Caki2 (cell line): ENCODE data around the gene SRR. TPM values are rescaled to one million over a fixed set of nuclear protein-coding genes. Genes with fewer than 3 reads are reported as not detected.
A peak's percentile ranks its signal among the peaks of the same experiment; 100 is the strongest.
"Not testable (repeated sequence)": the region's sequence is repeated elsewhere in the genome, so short reads cannot be mapped to it uniquely, and the experiment has no call there.

Experiments used
- DNase-seq: peaks from one replicate; pipeline ENCODE4 v3.0.0-alpha.2; 2015; ENCODE audit warnings: low read depth
- in situ Hi-C: cut with HindIII; loops from 2 replicates; pipeline ENCODE4 v1.10.0; 2016; ENCODE audit warnings: low sequenced_read_pairs, low pct_unique_long_range_greater_than_20kb, mixed read lengths
- total RNA-seq: library from RNA; depleted of rRNA; stranded (reverse); fragments of >200 nt; shearing (Covaris generic); gene quantifications from 2 replicates; pipeline ENCODE4 v1.2.3, GENCODE V29; 2014; ENCODE audit warnings: low replicate concordance

SRR gene
- total RNA-seq, 1 experiment from 2014 or later = 28.3 TPM

- DNase-seq = peak; percentile 59
- in situ Hi-C loops = no loop called here
Observed at GRCh38 chr17:2282297-2282873, 21.4 kb upstream of the SRR start.

- in situ Hi-C loops = no loop called here
- no peak for DNase-seq
Observed at GRCh38 chr17:2283302-2283701, 20.4 kb upstream of the SRR start.

GRCh38 chr17:2289878-2290478, 13.8 kb upstream of the SRR start:
- no peak for DNase-seq
- in situ Hi-C loops = no loop called here

- no peak for DNase-seq
- in situ Hi-C loops = no loop called here
Observed at GRCh38 chr17:2292100-2292499, 11.7 kb upstream of the SRR start.

GRCh38 chr17:2295575-2295974, 8.2 kb upstream of the SRR start:
- peak; percentile 41 for DNase-seq
- in situ Hi-C loops = no loop called here

GRCh38 chr17:2297023-2297422, 6.7 kb upstream of the SRR start:
- DNase-seq = no peak
- in situ Hi-C loops = no loop called here

GRCh38 chr17:2299136-2299535, 4.6 kb upstream of the SRR start:
- DNase-seq = no peak
- in situ Hi-C loops = no loop called here

GRCh38 chr17:2299756-2300155, 4.0 kb upstream of the SRR start:
- in situ Hi-C loops = no loop called here
- DNase-seq = no peak

GRCh38 chr17:2302778-2303203, 959 bp upstream of the SRR start:
- DNase-seq = no peak
- in situ Hi-C loops = no loop called here

- no peak for DNase-seq
- in situ Hi-C loops = no loop called here
Observed at GRCh38 chr17:2304931-2305330, 1.2 kb downstream of the SRR start.

GRCh38 chr17:2309338-2310154, 5.8 kb downstream of the SRR start:
- no peak for DNase-seq
- in situ Hi-C loops = no loop called here

GRCh38 chr17:2312736-2313135, 9.0 kb downstream of the SRR start:
- in situ Hi-C loops = no loop called here

GRCh38 chr17:2316916-2317205, 13.1 kb downstream of the SRR start:
- in situ Hi-C loops, DNase-seq: not testable (repeated sequence)

More at GRCh38 chr17:2312736-2313135, 9.0 kb downstream of the SRR start:
- no peak for DNase-seq

- no peak for DNase-seq
- in situ Hi-C loops = no loop called here
Observed at GRCh38 chr17:2317796-2318195, 14.0 kb downstream of the SRR start.

- in situ Hi-C loops = no loop called here
- no peak for DNase-seq
Observed at GRCh38 chr17:2319051-2319450, 15.3 kb downstream of the SRR start.

- DNase-seq = no peak
- in situ Hi-C loops = no loop called here
Observed at GRCh38 chr17:2321399-2321798, 17.6 kb downstream of the SRR start.

- in situ Hi-C loops = no loop called here
- DNase-seq = no peak
Observed at GRCh38 chr17:2323629-2324314, 20.0 kb downstream of the SRR start.

GRCh38 chr17:2331303-2331702, 27.6 kb downstream of the SRR start:
- no peak for DNase-seq
- in situ Hi-C loops = no loop called here

- in situ Hi-C loops = no loop called here
- DNase-seq = no peak
Observed at GRCh38 chr17:2335726-2336214, 32.0 kb downstream of the SRR start.
